ENCODE results near the gene SPRYD3.
A peak's percentile ranks its signal among the peaks of the same experiment; 100 is the strongest.

Gene SPRYD3

DNA sequence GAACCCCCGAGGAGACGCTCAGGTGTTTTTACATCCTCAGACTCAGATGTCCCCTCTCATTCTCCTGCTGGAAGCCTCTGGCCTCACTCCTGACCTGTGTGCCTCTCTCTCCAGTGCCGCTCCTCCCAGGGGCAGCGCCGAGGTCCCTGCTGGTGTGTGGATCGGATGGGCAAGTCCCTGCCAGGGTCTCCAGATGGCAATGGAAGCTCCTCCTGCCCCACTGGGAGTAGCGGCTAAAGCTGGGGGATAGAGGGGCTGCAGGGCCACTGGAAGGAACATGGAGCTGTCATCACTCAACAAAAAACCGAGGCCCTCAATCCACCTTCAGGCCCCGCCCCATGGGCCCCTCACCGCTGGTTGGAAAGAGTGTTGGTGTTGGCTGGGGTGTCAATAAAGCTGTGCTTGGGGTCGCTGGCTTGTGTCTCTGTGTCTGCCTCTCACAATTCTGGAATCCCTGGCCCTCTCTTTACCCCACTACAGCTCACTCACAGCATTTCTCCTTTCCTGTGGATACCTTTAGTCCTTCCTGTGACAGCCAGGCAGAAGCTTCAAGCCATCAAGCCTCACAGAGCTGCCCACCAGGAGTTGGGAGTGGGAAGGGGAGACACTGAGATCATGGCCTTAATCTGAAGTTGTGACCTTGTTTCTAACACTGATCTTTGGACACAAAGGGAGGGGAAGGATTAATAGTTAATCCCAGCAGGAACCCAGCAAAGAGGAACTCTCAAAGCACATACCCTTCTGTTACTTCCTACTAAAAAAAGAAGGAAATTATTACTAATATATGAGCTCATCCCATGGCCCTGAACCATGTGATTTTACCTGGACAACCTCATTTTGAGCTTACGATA, 23.0 kb upstream of the SPRYD3 start:
- Histone ChIP-seq H3K27ac (no peak overlapping the region), H3K9me3 (no peaks in the 10 kb centered on the region), H4K20me1 (no peaks in the 10 kb centered on the region), H3K4me2 (peak overlapping the region; percentile 60), H3K36me3 (no peaks in the 10 kb centered on the region), H3K9ac (no peak overlapping the region), H3K4me3 (no peak overlapping the region), H3K27me3 (peaks cover 3% of the 10 kb centered on the region), H3K4me1 (peaks cover 47% of the 10 kb centered on the region)
- TF ChIP-seq Cebpa-rat (IDR thresholded peaks at IDR 0.05) = no peak

DNA sequence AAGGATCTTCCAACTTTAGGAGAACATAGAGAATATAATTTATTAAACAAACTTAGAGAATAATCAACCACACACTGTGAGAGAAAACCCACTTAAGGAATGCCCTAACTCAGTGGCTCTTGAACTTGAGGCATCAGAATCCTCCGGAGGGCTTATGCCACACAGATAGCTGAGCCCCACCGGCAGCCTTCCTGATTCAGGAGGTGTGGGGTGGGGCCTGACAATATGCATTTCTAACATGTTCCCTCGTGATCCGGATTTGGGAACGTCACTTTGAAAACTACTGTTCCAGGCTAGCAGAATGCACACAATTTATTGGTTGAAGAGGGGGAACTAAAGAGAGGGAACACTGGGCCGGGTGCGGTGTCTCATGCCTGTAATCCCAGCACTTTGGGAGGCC, 22.1 kb upstream of the SPRYD3 start:
- Histone ChIP-seq H3K4me2 (no peak overlapping the region), H3K36me3 (no peaks in the 10 kb centered on the region), H3K4me3 (no peak overlapping the region), H3K27ac (no peak overlapping the region), H3K4me1 (peaks cover 50% of the 10 kb centered on the region), H4K20me1 (no peaks in the 10 kb centered on the region), H3K9ac (no peak overlapping the region), H3K9me3 (no peaks in the 10 kb centered on the region), H3K27me3 (peaks cover 12% of the 10 kb centered on the region)
- no peak for TF ChIP-seq Cebpa-rat (IDR thresholded peaks at IDR 0.05)

DNA sequence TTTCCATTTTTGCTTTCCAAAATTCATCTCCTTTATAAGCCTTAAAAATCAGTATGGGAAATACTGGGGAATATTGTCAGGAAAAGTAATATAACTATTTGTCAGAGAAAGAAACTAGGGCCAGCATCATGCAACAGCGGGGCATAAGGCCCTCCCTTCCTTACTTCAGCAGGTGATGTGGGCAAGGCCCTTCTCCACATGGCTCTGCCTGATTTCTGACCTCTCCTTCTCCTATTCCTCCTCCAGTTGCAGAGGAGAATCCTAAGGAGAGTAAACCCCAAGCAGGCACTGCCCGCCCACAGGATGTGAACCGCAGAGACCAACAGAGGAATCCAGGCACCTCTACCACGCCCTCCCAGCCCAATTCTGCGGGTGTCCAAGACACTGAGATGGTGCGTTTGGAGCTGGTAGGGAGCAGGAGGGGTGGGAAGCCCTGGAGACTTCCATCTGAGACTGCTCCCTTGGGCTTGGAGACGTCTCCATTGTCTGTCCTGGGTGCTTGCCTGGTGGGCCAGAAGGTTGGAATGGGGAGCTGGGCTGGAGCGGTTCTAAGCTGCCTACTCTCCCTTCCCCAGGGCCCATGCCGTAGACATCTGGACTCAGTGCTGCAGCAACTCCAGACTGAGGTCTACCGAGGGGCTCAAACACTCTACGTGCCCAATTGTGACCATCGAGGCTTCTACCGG, 21.4 kb upstream of the SPRYD3 start:
- H3K27ac ChIP-seq = no peak overlapping the region
- no peaks in the 10 kb centered on the region for H4K20me1 ChIP-seq
- H3K9ac ChIP-seq = no peak overlapping the region
- H3K4me3 ChIP-seq = no peak overlapping the region
- H3K27me3 ChIP-seq = peaks cover 18% of the 10 kb centered on the region
- no peak for TF ChIP-seq Cebpa-rat (IDR thresholded peaks at IDR 0.05)
- H3K4me2 ChIP-seq = no peak overlapping the region
- no peaks in the 10 kb centered on the region for H3K36me3 ChIP-seq
- peaks cover 50% of the 10 kb centered on the region for H3K4me1 ChIP-seq
- H3K9me3 ChIP-seq = no peaks in the 10 kb centered on the region

DNA sequence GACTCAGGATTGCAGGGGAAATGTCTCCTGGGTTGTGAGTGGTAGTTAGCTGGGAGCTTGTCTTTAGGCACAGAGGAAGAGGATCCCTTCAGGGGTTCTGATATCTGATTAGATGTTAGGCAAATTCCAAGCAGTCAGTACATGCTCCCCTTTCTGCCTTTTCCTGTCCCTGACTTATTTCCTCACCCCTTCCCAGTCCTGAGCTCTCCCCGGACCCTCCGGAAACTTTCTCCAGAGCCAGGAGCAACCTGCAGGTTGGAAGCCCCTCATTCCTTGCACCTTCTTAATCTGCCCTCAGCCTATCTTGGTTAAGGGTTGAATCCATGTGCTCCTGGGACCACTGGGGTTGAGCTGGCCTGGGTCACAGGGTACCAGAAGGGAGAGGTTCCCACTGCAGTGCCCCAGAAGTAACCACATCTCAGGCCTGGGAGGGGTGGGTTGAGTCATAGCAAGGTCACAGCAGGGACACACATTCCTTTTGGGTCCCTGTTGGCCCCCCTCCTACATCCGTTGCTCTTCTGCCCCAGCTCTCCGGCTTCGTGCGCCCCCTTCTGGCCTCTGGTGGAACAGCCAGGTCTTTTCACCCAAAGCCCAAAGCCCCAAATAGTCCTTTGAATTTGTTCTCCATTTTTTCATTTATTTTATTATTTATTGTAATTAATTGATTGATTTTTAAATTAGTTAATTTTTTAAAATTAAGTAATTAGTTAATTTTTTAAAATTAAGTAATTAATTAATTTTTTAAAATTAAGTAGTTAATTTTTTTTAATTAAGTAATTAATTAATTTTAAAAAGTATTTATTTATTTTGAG, 20.1 kb upstream of the SPRYD3 start:
- Histone ChIP-seq H3K27ac (no peak overlapping the region), H3K4me2 (peak overlapping the region; percentile 98), H3K9ac (no peak overlapping the region)

DNA sequence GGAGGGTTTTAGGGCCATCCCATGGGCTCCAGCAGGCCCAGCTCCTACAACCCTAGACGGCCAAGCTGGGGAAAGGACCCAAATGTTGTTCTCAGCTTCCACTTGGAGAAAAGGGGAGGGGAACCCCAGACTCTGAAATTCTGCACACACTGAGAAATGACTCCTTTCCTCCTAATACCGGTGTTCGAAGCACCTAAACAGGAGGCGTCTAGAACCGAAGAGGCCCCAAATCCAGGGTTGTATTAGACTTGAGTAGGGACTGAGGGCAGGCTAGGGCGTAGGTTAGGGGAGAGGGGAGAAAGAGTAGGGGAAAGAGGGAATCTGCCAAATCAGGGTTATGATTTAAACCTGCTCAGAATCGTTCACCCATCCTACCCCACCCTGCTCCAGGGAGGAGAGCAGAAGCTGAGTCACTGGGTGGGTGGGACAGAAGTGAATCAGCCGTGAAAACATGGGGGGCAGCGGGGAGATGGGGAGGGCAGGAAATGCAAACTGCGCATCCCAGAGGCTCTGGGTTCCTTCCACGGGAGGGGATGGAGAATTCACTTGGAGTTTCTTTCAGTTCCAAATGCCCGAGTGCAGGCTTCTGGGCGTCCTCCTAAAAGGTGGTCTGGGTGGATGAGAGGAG, 19.3 kb upstream of the SPRYD3 start:
- Histone ChIP-seq H3K36me3 (no peaks in the 10 kb centered on the region), H3K9ac (peak overlapping the region; percentile 67), H3K27ac (no peak overlapping the region), H4K20me1 (no peaks in the 10 kb centered on the region), H3K27me3 (peaks cover 18% of the 10 kb centered on the region), H3K9me3 (no peaks in the 10 kb centered on the region), H3K4me1 (peaks cover 40% of the 10 kb centered on the region), H3K4me3 (peak overlapping the region; percentile 71), H3K4me2 (peak overlapping the region; percentile 98)
- no peak for TF ChIP-seq Cebpa-rat (IDR thresholded peaks at IDR 0.05)

More for the DNA sequence above, 20.1 kb upstream of the SPRYD3 start:
- H4K20me1 ChIP-seq = no peaks in the 10 kb centered on the region
- no peak for TF ChIP-seq Cebpa-rat (IDR thresholded peaks at IDR 0.05)
- H3K36me3 ChIP-seq = no peaks in the 10 kb centered on the region
- peaks cover 18% of the 10 kb centered on the region for H3K27me3 ChIP-seq
- H3K4me1 ChIP-seq = peaks cover 48% of the 10 kb centered on the region
- H3K9me3 ChIP-seq = no peaks in the 10 kb centered on the region
- H3K4me3 ChIP-seq = no peak overlapping the region

DNA sequence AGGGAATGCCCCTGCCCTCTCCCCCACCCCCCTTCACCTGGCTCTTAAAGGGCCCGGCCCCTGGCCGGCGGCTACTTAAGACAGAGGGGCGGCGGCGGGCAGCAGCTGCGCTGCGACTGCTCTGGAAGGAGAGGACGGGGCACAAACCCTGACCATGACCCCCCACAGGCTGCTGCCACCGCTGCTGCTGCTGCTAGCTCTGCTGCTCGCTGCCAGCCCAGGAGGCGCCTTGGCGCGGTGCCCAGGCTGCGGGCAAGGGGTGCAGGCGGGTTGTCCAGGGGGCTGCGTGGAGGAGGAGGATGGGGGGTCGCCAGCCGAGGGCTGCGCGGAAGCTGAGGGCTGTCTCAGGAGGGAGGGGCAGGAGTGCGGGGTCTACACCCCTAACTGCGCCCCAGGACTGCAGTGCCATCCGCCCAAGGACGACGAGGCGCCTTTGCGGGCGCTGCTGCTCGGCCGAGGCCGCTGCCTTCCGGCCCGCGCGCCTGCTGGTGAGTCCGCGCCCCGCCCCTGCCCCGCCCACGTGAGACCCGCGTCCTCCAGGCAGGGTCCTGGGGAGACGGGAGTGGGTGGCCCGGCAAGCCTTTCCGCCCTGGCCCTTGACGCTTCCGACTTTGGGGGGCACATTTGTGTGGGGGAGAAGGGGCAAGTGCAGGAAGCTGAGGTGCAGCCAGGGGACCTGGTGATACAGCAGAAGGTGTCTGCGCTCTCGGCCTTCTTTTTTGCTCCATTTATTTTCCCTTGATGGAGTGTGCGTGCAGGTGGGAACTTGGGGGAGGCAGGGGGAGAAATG, 18.6 kb upstream of the SPRYD3 start, which contains the start of gene IGFBP6:
Gene IGFBP6 (plus strand): TSS at position 104 of the 790 bp plus-strand sequence. CDS start 51 bp downstream, at position 155.
- Histone ChIP-seq H4K20me1 (no peaks in the 10 kb centered on the region), H3K27ac (peak within 1 kb of the TSS; percentile 57; the same call in 1 of the 2 replicates), H3K9me3 (no peaks in the 10 kb centered on the region), H3K4me1 (peaks cover 32% of the 10 kb centered on the region), H3K9ac (peak within 1 kb of the TSS; percentile 67), H3K36me3 (no peaks in the 10 kb centered on the region), H3K4me3 (peak within 1 kb of the TSS; percentile 71), H3K4me2 (peak within 1 kb of the TSS; percentile 98), H3K27me3 (peaks cover 18% of the 10 kb centered on the region)
- TF ChIP-seq Cebpa-rat (IDR thresholded peaks at IDR 0.05) = no peak

DNA sequence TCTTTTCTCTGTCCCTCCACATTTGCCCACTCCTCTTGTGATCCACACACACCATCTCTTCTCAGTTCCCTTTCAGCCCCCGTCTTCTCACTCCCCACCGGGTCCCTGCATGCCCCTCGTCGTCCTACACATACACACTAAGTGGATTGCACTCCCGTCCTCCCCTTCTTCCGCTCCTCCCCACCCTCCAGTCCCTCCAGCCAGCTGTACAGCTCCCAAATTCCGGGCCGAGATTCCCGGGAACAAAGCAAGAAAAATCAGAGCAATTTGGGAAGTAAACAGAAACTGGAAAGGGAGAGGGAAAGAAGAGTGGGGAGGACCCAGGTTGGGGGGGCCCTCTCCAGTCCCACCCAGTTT, 18.0 kb upstream of the SPRYD3 start:
- Histone ChIP-seq H3K36me3 (no peaks in the 10 kb centered on the region), H3K4me1 (peaks cover 27% of the 10 kb centered on the region), H3K4me3 (peak overlapping the region; percentile 71), H3K27ac (no peak overlapping the region), H3K9me3 (no peaks in the 10 kb centered on the region), H3K4me2 (peak overlapping the region; percentile 98), H4K20me1 (no peaks in the 10 kb centered on the region), H3K9ac (peak overlapping the region; percentile 67), H3K27me3 (peaks cover 18% of the 10 kb centered on the region)
- no peak for TF ChIP-seq Cebpa-rat (IDR thresholded peaks at IDR 0.05)

DNA sequence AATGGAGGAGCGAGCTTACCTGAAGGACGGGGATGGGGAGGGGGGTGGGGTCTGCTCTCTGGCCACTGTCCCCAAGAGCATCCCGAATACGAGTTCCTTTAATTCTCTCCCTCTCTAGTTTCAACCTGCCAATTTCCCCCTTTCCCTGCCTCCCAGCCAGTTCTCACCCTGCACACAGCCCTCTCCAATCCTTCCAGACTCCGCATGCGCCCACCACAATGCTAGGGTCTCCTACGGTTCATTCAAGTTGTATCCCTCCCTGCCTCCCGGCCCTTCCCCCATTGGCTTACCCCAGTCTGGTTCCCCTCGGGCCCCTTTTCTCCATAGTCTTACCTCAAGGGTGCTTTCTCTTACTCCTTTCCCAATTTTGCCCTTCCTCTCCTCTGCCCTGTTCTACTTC, 17.6 kb upstream of the SPRYD3 start:
- no peak for TF ChIP-seq Cebpa-rat (IDR thresholded peaks at IDR 0.05)
- Histone ChIP-seq H3K36me3 (no peaks in the 10 kb centered on the region), H3K9me3 (no peaks in the 10 kb centered on the region), H3K27me3 (peaks cover 18% of the 10 kb centered on the region), H3K4me3 (peak overlapping the region; percentile 71; the same call in 1 of the 2 replicates), H3K4me1 (peaks cover 25% of the 10 kb centered on the region), H3K4me2 (peak overlapping the region; percentile 98), H3K9ac (no peak overlapping the region), H4K20me1 (no peaks in the 10 kb centered on the region), H3K27ac (no peak overlapping the region)
